Fibroblast of the aortic adventitia (primary cell): ENCODE data around the gene U2SURP. TPM values are rescaled to one million over a fixed set of nuclear protein-coding genes. Genes with fewer than 3 reads are reported as not detected.

ENCODE experiments used
- DNase-seq: peaks from one replicate; pipeline ENCODE4 v3.0.0-alpha.2; 2010; ENCODE audit warnings: low read depth
- H3K4me3 ChIP-seq: 2 replicates; pipeline ENCODE4 v1.5.1; 2011; ENCODE audit warnings: low read depth, mild to moderate bottlenecking, control low read depth, low read length, moderate library complexity
- total RNA-seq: library from RNA; depleted of rRNA; stranded (reverse); fragments of >200 nt; gene quantifications from 2 replicates; pipeline ENCODE4 v1.2.3, GENCODE V29; 2012; ENCODE audit warnings: low replicate concordance
- TF ChIP-seq, protein P1 (sequence below): IDR thresholded peaks from 2 replicates; pipeline ENCODE4 v1.5.1; 2011; ENCODE audit warnings: mild to moderate bottlenecking, low read length, control low read depth, inconsistent platforms; ENCODE audit not compliant: insufficient read depth

The U2SURP gene
- total RNA-seq, 1 donor: 99.1 TPM

DNA sequence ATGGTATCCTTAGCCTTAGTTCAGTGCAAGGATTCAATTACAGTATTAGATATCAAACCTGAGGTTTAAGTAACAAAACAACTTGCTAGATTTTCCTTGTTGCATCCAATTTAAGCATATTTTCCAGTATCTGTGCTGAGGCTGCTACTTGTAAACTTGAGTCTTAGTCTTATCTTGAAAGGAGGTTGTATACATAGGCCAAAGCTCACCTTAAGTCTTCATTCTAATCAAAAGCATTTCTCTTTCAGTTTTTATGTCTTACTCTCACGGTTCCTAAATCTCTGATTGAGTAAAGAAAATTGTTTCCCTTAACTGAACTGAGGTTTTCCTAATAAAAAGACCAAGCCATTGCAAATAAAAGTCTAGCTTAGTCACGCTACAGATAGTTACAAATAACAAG is 52.6 kb downstream of the U2SURP start:
- TF ChIP-seq, protein P1, sequence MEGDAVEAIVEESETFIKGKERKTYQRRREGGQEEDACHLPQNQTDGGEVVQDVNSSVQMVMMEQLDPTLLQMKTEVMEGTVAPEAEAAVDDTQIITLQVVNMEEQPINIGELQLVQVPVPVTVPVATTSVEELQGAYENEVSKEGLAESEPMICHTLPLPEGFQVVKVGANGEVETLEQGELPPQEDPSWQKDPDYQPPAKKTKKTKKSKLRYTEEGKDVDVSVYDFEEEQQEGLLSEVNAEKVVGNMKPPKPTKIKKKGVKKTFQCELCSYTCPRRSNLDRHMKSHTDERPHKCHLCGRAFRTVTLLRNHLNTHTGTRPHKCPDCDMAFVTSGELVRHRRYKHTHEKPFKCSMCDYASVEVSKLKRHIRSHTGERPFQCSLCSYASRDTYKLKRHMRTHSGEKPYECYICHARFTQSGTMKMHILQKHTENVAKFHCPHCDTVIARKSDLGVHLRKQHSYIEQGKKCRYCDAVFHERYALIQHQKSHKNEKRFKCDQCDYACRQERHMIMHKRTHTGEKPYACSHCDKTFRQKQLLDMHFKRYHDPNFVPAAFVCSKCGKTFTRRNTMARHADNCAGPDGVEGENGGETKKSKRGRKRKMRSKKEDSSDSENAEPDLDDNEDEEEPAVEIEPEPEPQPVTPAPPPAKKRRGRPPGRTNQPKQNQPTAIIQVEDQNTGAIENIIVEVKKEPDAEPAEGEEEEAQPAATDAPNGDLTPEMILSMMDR: no peak
- no peak for DNase-seq
- H3K4me3 ChIP-seq: no peak overlapping the region

DNA sequence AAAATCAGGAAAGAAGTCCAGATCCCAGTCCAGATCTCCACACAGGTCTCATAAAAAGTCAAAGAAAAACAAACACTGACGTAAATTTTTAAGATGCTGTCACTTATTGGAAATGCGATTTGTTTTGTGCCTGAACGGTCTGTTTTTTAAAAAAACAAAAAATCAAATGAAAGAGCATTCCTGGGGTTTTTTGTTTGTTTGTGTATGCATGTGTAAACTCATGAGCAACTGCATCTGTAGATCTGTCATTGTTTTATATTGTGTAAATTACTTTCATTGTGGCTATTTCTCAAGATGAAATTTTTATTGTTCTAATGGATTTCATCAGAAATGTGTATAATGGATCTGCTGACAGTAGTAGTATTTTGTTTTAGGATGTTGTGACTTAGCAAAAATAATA is 55.0 kb downstream of the U2SURP start:
- DNase-seq: no peak
- TF ChIP-seq, protein P1: no peak
- no peak overlapping the region for H3K4me3 ChIP-seq

DNA sequence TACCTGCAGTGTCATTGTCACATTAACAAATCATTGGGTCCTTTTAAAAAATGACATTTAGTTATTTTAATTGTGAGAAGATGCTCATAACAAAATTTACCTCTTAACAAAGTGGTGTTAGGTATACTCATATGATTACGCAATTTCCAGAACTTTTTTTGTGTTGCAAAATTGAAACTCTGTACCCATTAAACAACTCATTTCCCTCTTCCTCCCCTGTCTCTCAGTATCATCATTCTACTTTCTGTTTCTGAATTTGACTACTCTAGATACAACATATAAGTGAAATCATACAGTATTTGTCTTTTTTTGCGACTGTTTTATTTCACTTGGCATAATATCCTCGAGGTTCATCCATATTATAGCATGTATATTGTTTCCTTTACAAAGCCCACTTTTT is 59.5 kb downstream of the U2SURP start:
- TF ChIP-seq, protein P1: no peak
- no peak for DNase-seq
- no peak overlapping the region for H3K4me3 ChIP-seq

DNA sequence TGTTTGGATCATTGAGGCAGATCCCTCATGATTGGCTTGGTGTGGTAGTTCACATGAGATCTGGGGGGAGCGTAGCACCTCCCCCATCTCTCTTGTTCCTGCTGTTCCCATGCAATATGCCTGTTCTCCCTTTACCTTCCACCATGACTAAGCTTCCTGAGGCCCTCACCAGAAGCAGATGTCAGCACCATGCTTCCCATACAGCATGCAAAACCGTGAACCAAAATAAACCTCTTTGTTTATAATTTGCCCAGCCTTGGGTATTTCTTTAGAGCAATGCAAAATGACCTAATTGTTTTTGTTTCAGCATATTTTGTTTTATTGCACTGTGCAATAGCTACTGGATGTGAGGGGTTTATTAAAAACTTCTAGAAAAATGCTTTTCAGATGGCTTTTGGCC is 61.6 kb downstream of the U2SURP start:
- TF ChIP-seq, protein P1: no peak

DNA sequence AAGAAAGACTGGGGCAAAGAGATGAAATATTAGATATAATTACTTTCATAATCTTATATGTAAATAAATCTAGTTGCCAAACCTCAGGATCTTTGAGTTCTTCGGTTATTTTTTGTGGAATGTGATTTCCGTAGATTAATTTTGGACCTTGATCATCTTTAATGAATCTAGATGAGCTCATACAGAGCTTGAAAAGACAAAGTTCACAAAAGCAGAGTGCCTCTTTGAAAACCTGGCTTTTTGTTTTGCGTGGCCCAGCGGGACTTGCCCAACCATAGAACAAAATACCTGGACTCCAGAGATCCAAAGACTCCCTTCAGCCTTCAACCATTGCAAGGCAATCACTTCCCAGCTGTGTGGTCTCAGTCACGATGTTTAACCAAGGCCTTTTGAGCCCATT is 63.4 kb downstream of the U2SURP start:
- no peak for DNase-seq
- no peak overlapping the region for H3K4me3 ChIP-seq
- TF ChIP-seq, protein P1: no peak

More for the DNA sequence above, 61.6 kb downstream of the U2SURP start:
- H3K4me3 ChIP-seq: no peak overlapping the region
- no peak for DNase-seq

DNA sequence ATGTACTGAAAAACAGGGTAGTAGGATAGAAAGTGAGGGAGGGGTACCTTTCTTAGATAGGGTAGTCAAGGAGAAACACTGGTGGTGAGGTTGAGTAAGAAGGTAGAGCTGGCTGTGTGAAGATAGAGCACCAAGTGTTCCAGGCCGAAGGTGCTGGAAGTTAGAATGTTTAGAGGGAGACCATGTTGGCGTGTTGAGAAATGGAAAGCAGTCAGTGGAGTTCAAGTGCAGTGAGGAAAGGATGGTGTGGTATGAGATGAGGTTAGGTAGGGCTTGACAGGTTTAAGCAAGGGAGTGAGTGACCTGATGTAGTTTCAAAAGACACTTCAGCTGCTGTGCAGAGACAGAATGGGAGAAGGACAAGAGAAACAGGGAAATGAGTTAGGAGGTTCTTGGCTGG is 64.0 kb downstream of the U2SURP start:
- DNase-seq: no peak
- H3K4me3 ChIP-seq: no peak overlapping the region
- TF ChIP-seq, protein P1: no peak

DNA sequence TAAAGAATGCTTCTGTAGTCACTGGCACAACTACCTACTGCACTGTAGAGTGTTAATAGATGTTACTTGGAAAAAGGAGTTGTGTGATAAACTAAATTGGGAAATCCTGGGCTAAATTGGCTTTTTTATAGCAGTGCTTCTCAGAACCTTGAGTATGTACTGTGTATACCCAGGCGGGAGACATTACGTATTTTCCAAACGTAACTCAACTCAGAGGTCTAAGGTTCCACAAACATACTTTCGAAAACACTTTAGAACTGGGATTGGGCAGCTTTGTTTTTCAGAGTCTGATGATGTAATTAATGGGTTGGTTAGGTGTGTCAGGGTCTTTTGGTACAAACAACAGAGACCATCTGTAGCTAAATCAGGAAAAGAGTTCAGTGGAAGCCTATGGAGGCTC is 64.7 kb downstream of the U2SURP start:
- no peak overlapping the region for H3K4me3 ChIP-seq
- no peak for DNase-seq
- TF ChIP-seq, protein P1: no peak
